ENCODE results near the gene TENM4. TPM values are rescaled to one million over a fixed set of nuclear protein-coding genes. Genes with fewer than 3 reads are reported as not detected.

The TENM4 gene
- total RNA-seq, 4 donors from 2014 or later, result 16.8 to 158 (median 120) TPM

GRCh38 chr11:79150320-79150719, 290.5 kb downstream of the TENM4 start:
- Histone ChIP-seq H3K27me3 (no peaks in the 10 kb centered on the region), H3K9me3 (no peaks in the 10 kb centered on the region), H3K27ac (no peak overlapping the region), H3K4me1 (peaks cover 11 to 14% of the 10 kb centered on the region in 2 donors), H3K36me3 (no peaks in the 10 kb centered on the region), H3K4me3 (replicated peaks in 1 of 3) (no peak overlapping the region)
- intact Hi-C loops (cut with DNase I), result no loop called here
- 24% methylated on average over 1 of the region's 1 CpG for WGBS, 2 donors
- DNase-seq, result no peak
- no peak for TF ChIP-seq POLR2A (IDR thresholded peaks at IDR 0.05)
- no peak for TF ChIP-seq CTCF (IDR thresholded peaks at IDR 0.05)

GRCh38 chr11:79147731-79148130, 293.1 kb downstream of the TENM4 start:
- Histone ChIP-seq H3K4me3 (replicated peaks in 1 of 3) (no peak overlapping the region), H3K9me3 (no peaks in the 10 kb centered on the region), H3K27me3 (no peaks in the 10 kb centered on the region), H3K36me3 (no peaks in the 10 kb centered on the region), H3K4me1 (peaks cover 7 to 9% of the 10 kb centered on the region in 2 donors), H3K27ac (no peak overlapping the region)
- DNase-seq, result no peak
- TF ChIP-seq CTCF (IDR thresholded peaks at IDR 0.05), result no peak
- TF ChIP-seq POLR2A (IDR thresholded peaks at IDR 0.05), result no peak
- 94% methylated on average over 2 of the region's 2 CpGs for WGBS, 2 donors
- intact Hi-C loops (cut with DNase I), result no loop called here

GRCh38 chr11:79147011-79147410, 293.8 kb downstream of the TENM4 start:
- no peaks in the 10 kb centered on the region for H3K27me3 ChIP-seq
- 92 to 94% methylated on average over 4 of the region's 4 CpGs for WGBS, 2 donors
- H3K4me1 ChIP-seq, result peaks cover 0 to 2% of the 10 kb centered on the region in 2 donors
- H3K4me3 ChIP-seq (replicated peaks in 1 of 3), result no peak overlapping the region
- H3K9me3 ChIP-seq, result no peaks in the 10 kb centered on the region
- no peaks in the 10 kb centered on the region for H3K36me3 ChIP-seq
- DNase-seq, result no peak
- no peak for TF ChIP-seq CTCF (IDR thresholded peaks at IDR 0.05)
- no peak for TF ChIP-seq POLR2A (IDR thresholded peaks at IDR 0.05)
- intact Hi-C loops (cut with DNase I), result no loop called here
- H3K27ac ChIP-seq, result no peak overlapping the region

GRCh38 chr11:79139900-79140299, 300.9 kb downstream of the TENM4 start:
- intact Hi-C loops (cut with DNase I), result no loop called here

GRCh38 chr11:79129702-79130101, 311.1 kb downstream of the TENM4 start:
- Histone ChIP-seq H3K4me1 (no peaks in the 10 kb centered on the region), H3K27ac (no peak overlapping the region), H3K27me3 (no peaks in the 10 kb centered on the region), H3K36me3 (no peaks in the 10 kb centered on the region), H3K9me3 (no peaks in the 10 kb centered on the region), H3K4me3 (replicated peaks in 1 of 3) (no peak overlapping the region)
- no peak for TF ChIP-seq POLR2A (IDR thresholded peaks at IDR 0.05)
- no peak for TF ChIP-seq CTCF (IDR thresholded peaks at IDR 0.05)
- intact Hi-C loops (cut with DNase I), result no loop called here
- no peak for DNase-seq
- WGBS, 2 donors, result 89 to 95% methylated on average over 3 to 4 of the region's 4 CpGs

More at GRCh38 chr11:79139900-79140299, 300.9 kb downstream of the TENM4 start:
- WGBS, 2 donors, result 91 to 92% methylated on average over 4 of the region's 4 CpGs
- Histone ChIP-seq H3K27ac (no peak overlapping the region), H3K9me3 (no peaks in the 10 kb centered on the region), H3K36me3 (no peaks in the 10 kb centered on the region), H3K4me3 (replicated peaks in 1 of 3) (no peak overlapping the region), H3K27me3 (no peaks in the 10 kb centered on the region), H3K4me1 (no peaks in the 10 kb centered on the region)
- no peak for DNase-seq
- TF ChIP-seq POLR2A (IDR thresholded peaks at IDR 0.05) (no peak), CTCF (IDR thresholded peaks at IDR 0.05) (no peak)
